HepG2 (cell line): Measurements from ENCODE around the gene DPY19L1. TPM values are rescaled to one million over a fixed set of nuclear protein-coding genes. Genes with fewer than 3 reads are reported as not detected.

Experiments
- ATAC-seq: fragments of 200-7000 bp; cut with Tn5 transposase; 3 replicates; pipeline ENCODE4 v1.9.1; 2020; ENCODE audit warnings: mild to moderate bottlenecking, moderate library complexity
- BruUV-seq: library from RNA; stranded (reverse); fragments of 400-500 nt; replicated peaks from 2 replicates; lab custom pipeline; 2021; lab: Mats Ljungman, UMichigan
- CTCF ChIA-PET: fragments of 300-600 bp; formaldehyde crosslinking; extraction: SDS; loops from one replicate; lab custom pipeline; 2021; ENCODE audit warnings: low total read pairs, inconsistent platforms, low intra/inter-chr PET ratio; lab: Yijun Ruan, JAX
- POLR2A ChIA-PET: fragments of 350-600 bp; sonication (Branson Sonifier 250); formaldehyde crosslinking; loops from one replicate; lab custom pipeline; 2020; ENCODE audit warnings: antibody characterized with exemption, inconsistent platforms; lab: Yijun Ruan, JAX
- DNase-seq: peaks from one replicate; pipeline ENCODE4 v3.0.0-alpha.2; 2015; ENCODE audit warnings: low spot score
- FAIRE-seq: peaks from 3 replicates; lab custom pipeline; 2011; peaks lifted over from hg19 to GRCh38; lab: Jason Lieb, UNC
- H2AFZ ChIP-seq: one replicate; pipeline ENCODE4 v1.6.1; 2011; ENCODE audit warnings: low read length, inconsistent platforms
- H3K27ac ChIP-seq: fragments of 300-600 bp; 3 replicates; pipeline ENCODE4 v1.8.0; 2011; ENCODE audit warnings: mixed run types, mild to moderate bottlenecking, mixed read lengths, low read length, inconsistent platforms; ENCODE audit not compliant: insufficient read depth; ENCODE audit errors: extremely low read length
- H3K27me3 ChIP-seq, 2 experiments: fragments of 200-600 bp in 1 of 2; 2 replicates in 1 of 2; 3 replicates in 1 of 2; pipeline versions ENCODE4 v1.6.0 to v1.8.0; 2011; ENCODE audit warnings: low read length in 2 of 2, mild to moderate bottlenecking in 2 of 2, moderate library complexity in 2 of 2, inconsistent platforms in 1 of 2; ENCODE audit not compliant: insufficient read depth in 2 of 2, control insufficient read depth in 1 of 2
- H3K36me3 ChIP-seq, 2 experiments: fragments of 200-600 bp in 1 of 2; replicated peaks in 1 of 2; 2 replicates in 1 of 2; 3 replicates in 1 of 2; pipeline versions ENCODE4 v1.5.1 to v1.8.0; 2011; ENCODE audit warnings: low read length in 2 of 2, inconsistent platforms in 1 of 2; ENCODE audit not compliant: insufficient read depth in 2 of 2, control insufficient read depth in 1 of 2
- H3K4me1 ChIP-seq: 2 replicates; pipeline ENCODE4 v1.5.1; 2012; ENCODE audit warnings: low read length, inconsistent platforms; ENCODE audit not compliant: insufficient read depth
- H3K4me2 ChIP-seq: 2 replicates; pipeline ENCODE4 v1.6.0; 2011; ENCODE audit warnings: low read depth, low read length, inconsistent platforms
- H3K4me3 ChIP-seq, 3 experiments: fragments of 200-600 bp in 1 of 3; sonication (generic), shearing (Covaris generic) in 1 of 3; replicated peaks in 1 of 3; 2 replicates each; pipeline ENCODE4 v1.5.1; 2011 to 2016; ENCODE audit warnings: low read length in 3 of 3, inconsistent platforms in 2 of 3, low read depth in 2 of 3, mild to moderate bottlenecking in 2 of 3, control low read depth in 1 of 3, mixed read lengths in 1 of 3; ENCODE audit not compliant: insufficient read depth in 1 of 3
- H3K79me2 ChIP-seq: one replicate; pipeline ENCODE4 v1.6.1; 2011; ENCODE audit warnings: low read length, inconsistent platforms; ENCODE audit not compliant: insufficient read depth
- H3K9ac ChIP-seq: 2 replicates; pipeline ENCODE4 v1.6.0; 2011; ENCODE audit warnings: mild to moderate bottlenecking, low read depth, low read length, inconsistent platforms; ENCODE audit not compliant: insufficient read depth
- H3K9me3 ChIP-seq: 2 replicates; pipeline ENCODE4 v1.5.1; 2012; ENCODE audit warnings: mild to moderate bottlenecking, low read length
- H4K20me1 ChIP-seq: 2 replicates; pipeline ENCODE4 v1.6.0; 2011; ENCODE audit warnings: inconsistent platforms, mild to moderate bottlenecking, low read length, moderate library complexity; ENCODE audit not compliant: insufficient read depth
- DZIP1 ChIP-seq: sonication (generic); formaldehyde crosslinking; IDR thresholded peaks from 2 replicates; pipeline ENCODE4 v1.5.0; 2020; ENCODE audit warnings: mild to moderate bottlenecking, missing genetic modification reagents
- FOXK2 ChIP-seq: fragments of 450-650 bp; IDR thresholded peaks from 2 replicates; pipeline ENCODE4 v1.6.1; 2016
- FOXM1 ChIP-seq: sonication (generic); formaldehyde crosslinking; IDR thresholded peaks from 2 replicates; pipeline ENCODE4 v1.5.0; 2020; ENCODE audit warnings: missing genetic modification reagents
- HOXA9 ChIP-seq: sonication (generic); formaldehyde crosslinking; IDR thresholded peaks from 2 replicates; pipeline ENCODE4 v1.8.1; 2022; ENCODE audit warnings: missing genetic modification reagents, mild to moderate bottlenecking, moderate library complexity, borderline replicate concordance
- KLF15 ChIP-seq: sonication (generic); formaldehyde crosslinking; IDR thresholded peaks from 2 replicates; pipeline ENCODE4 v1.8.1; 2023; ENCODE audit warnings: borderline replicate concordance, mild to moderate bottlenecking, inconsistent platforms, missing genetic modification reagents, mixed read lengths
- MYNN ChIP-seq: sonication (generic); formaldehyde crosslinking; IDR thresholded peaks from 2 replicates; pipeline ENCODE4 v1.4.0; 2020; ENCODE audit warnings: mild to moderate bottlenecking, low read depth, missing genetic modification reagents
- NKX3-1 ChIP-seq: sonication (generic); formaldehyde crosslinking; IDR thresholded peaks from 2 replicates; pipeline ENCODE4 v1.5.0; 2020; ENCODE audit warnings: missing genetic modification reagents
- PHB2 ChIP-seq: fragments of 450-650 bp; IDR thresholded peaks from 2 replicates; pipeline ENCODE4 v1.6.1; 2018; ENCODE audit not compliant: partially characterized antibody
- RBAK ChIP-seq: sonication (generic); formaldehyde crosslinking; IDR thresholded peaks from 2 replicates; pipeline ENCODE4 v1.5.1; 2020; ENCODE audit warnings: mild to moderate bottlenecking, missing genetic modification reagents
- REXO4 ChIP-seq: sonication (generic); formaldehyde crosslinking; IDR thresholded peaks from 2 replicates; pipeline ENCODE4 v1.8.0; 2022; ENCODE audit warnings: missing genetic modification reagents, mild to moderate bottlenecking, borderline replicate concordance
- TBX2 ChIP-seq: sonication (generic); formaldehyde crosslinking; IDR thresholded peaks from 2 replicates; pipeline ENCODE4 v1.5.0; 2020; ENCODE audit warnings: missing genetic modification reagents, mild to moderate bottlenecking, borderline replicate concordance
- TEAD3 ChIP-seq: optimal IDR thresholded peaks from 2 replicates; pipeline ENCODE3; 2016; ENCODE audit warnings: borderline replicate concordance
- TEF ChIP-seq: sonication (generic); formaldehyde crosslinking; IDR thresholded peaks from 2 replicates; pipeline ENCODE4 v1.5.0; 2020; ENCODE audit warnings: missing genetic modification reagents
- TOPORS ChIP-seq: sonication (generic); formaldehyde crosslinking; IDR thresholded peaks from 2 replicates; pipeline ENCODE4 v1.8.0; 2023; ENCODE audit warnings: mild to moderate bottlenecking, missing genetic modification reagents
- ZBTB25 ChIP-seq: IDR thresholded peaks from 2 replicates; pipeline ENCODE4 v1.6.1; 2018; ENCODE audit warnings: missing genetic modification reagents
- ZHX1 ChIP-seq: sonication (generic); formaldehyde crosslinking; IDR thresholded peaks from 2 replicates; pipeline ENCODE4 v1.8.1; 2022; ENCODE audit warnings: low read depth, mild to moderate bottlenecking, missing genetic modification reagents
- ZNF468 ChIP-seq: sonication (generic); formaldehyde crosslinking; IDR thresholded peaks from 2 replicates; pipeline ENCODE4 v1.8.0; 2022; ENCODE audit warnings: mild to moderate bottlenecking, moderate library complexity, missing genetic modification reagents
- ZNF784 ChIP-seq: sonication (generic); formaldehyde crosslinking; IDR thresholded peaks from 2 replicates; pipeline ENCODE4 v1.5.1; 2020; ENCODE audit warnings: missing genetic modification reagents, mild to moderate bottlenecking, borderline replicate concordance
- WGBS: methylation state at CpG from one replicate; pipeline ENCODE4 v1.1.6; 2017; ENCODE audit warnings: low lambda C conversion rate; 5-methylcytosine and 5-hydroxymethylcytosine counted together
- in situ Hi-C: cut with HindIII; loops from 2 replicates; pipeline ENCODE4 v1.10.0; 2017; ENCODE audit warnings: low pct_unique_long_range_greater_than_20kb; ENCODE audit not compliant: extremely low pct_ligation_motif_present
- intact Hi-C: fragments of 100-400 bp; cut with micrococcal nuclease; formaldehyde crosslinking; loops from one replicate; pipeline ENCODE4 v1.10.0; 2022; ENCODE audit not compliant: unreplicated experiment
- polyA plus RNA-seq, 8 experiments: library from polyadenylated mRNA; depleted of rRNA in 3 of 8; stranded (reverse) in 7 of 8; unstranded in 1 of 8; fragments of >200 nt; fragmentation: Illumina TruSeq in 4 of 8; extraction: Trizol in 4 of 8; gene quantifications; 2 replicates each; pipeline versions ENCODE4 v1.2.1 to v1.2.3, GENCODE V29; 2011 to 2016; ENCODE audit warnings: low read depth in 4 of 8, missing spikeins in 1 of 8, mixed read lengths in 1 of 8; ENCODE audit not compliant: insufficient read depth in 1 of 8
- total RNA-seq, 5 experiments: library from RNA; depleted of rRNA; stranded (reverse); fragments of >200 nt; fragmentation: Illumina TruSeq; extraction: Trizol; gene quantifications; 2 replicates each; pipeline ENCODE4 v1.2.3, GENCODE V29; 2016; ENCODE audit warnings: low read depth in 1 of 5

The DPY19L1 gene
- total and polyA plus RNA-seq, 2 of the 13 experiments (the other 11 are each of a cell fraction or from before 2014, with no cell fraction given), result 18.9 to 32.6 TPM

GRCh38 chr7:35022725-35023124 is 14.6 kb downstream of the DPY19L1 start:
- Histone ChIP-seq H3K4me1 (peaks cover 16% of the 10 kb centered on the region), H3K79me2 (peaks cover 26% of the 10 kb centered on the region), H3K27me3 (no peaks in the 10 kb centered on the region), H3K27ac (no peak overlapping the region), H3K4me2 (no peak overlapping the region), H2AFZ (no peak overlapping the region), H3K9ac (no peak overlapping the region), H3K4me3 (no peak overlapping the region), H3K9me3 (no peaks in the 10 kb centered on the region), H4K20me1 (0 out of 2 replicates have a peak, but pooled peaks cover 2% of the 10 kb centered on the region), H3K36me3 (no peaks in the 10 kb centered on the region)
- ChIA-PET CTCF (no interaction called here), POLR2A (no interaction called here)
- intact Hi-C loops (no loop called here), in situ Hi-C loops (no loop called here)
- TF ChIP-seq FOXM1, result no peak
- no peak for TF ChIP-seq TOPORS (CRISPR knock-in tag)
- no peak for TF ChIP-seq MYNN (CRISPR knock-in tag)
- no peak for TF ChIP-seq TEF (CRISPR knock-in tag)
- TF ChIP-seq REXO4 (CRISPR knock-in tag), result no peak
- TF ChIP-seq KLF15 (CRISPR knock-in tag), result no peak
- no peak for TF ChIP-seq TEAD3 (CRISPR knock-in tag)
- TF ChIP-seq ZNF784 (CRISPR knock-in tag), result no peak
- TF ChIP-seq RBAK, result no peak
- TF ChIP-seq ZHX1, result no peak
- no peak for TF ChIP-seq HOXA9 (CRISPR knock-in tag)
- no peak for TF ChIP-seq NKX3-1
- no peak for TF ChIP-seq TBX2
- TF ChIP-seq ZNF468 (CRISPR knock-in tag), result no peak
- TF ChIP-seq FOXK2, result no peak
- no peak for TF ChIP-seq DZIP1 (CRISPR knock-in tag)
- TF ChIP-seq ZBTB25, result no peak
- no peak for TF ChIP-seq PHB2
- ATAC-seq, result no peak
- 95% methylated on average over 12 of the region's 12 CpGs for WGBS
- no peak for DNase-seq
- FAIRE-seq, result no peak
- BruUV-seq, result no TSS peak
